H1 (cell line): Measurements from ENCODE around the gene LDLRAD4. TPM values are rescaled to one million over a fixed set of nuclear protein-coding genes. Genes with fewer than 3 reads are reported as not detected.

Experiments
- JUND ChIP-seq: IDR thresholded peaks from 2 replicates; pipeline ENCODE4 v1.6.1; 2011; ENCODE audit warnings: mild to moderate bottlenecking, improper control_type of control experiment, low read length
- NRF1 ChIP-seq: IDR thresholded peaks from 2 replicates; pipeline ENCODE4 v1.6.1; 2011; ENCODE audit warnings: mild to moderate bottlenecking, low read depth, low read length, improper control_type of control experiment
- SUZ12 ChIP-seq: fragments of 200-600 bp; sonication (generic); IDR thresholded peaks from 2 replicates; pipeline ENCODE4 v1.6.1; 2012; ENCODE audit warnings: mild to moderate bottlenecking, inconsistent platforms, low read length, moderate library complexity, mixed read lengths
- polyA plus RNA-seq, 7 experiments: library from polyadenylated mRNA; depleted of rRNA in 3 of 7; stranded (reverse) in 5 of 7; unstranded in 2 of 7; fragments of >200 nt in 5 of 7; fragments of 200-250 nt in 2 of 7; gene quantifications; 1 replicate in 5 of 7; 2 replicates in 1 of 7; 4 replicates in 1 of 7; pipeline versions ENCODE4 v1.2.1 to v1.2.3, GENCODE V29; 2011 to 2013; ENCODE audit warnings: missing spikeins in 2 of 7, mixed read lengths in 2 of 7
- total RNA-seq: library from RNA; stranded (reverse); fragmentation: NEBNext Ultra II Directional; extraction: Animal tissue kit (Norgen Biotek cat#: 25700); gene quantifications from 2 replicates; pipeline ENCODE4 v1.2.1, GENCODE V29; 2021
- TF ChIP-seq, protein P1 (sequence below): IDR thresholded peaks from 2 replicates; pipeline ENCODE4 v1.6.1; 2012; ENCODE audit warnings: inconsistent platforms

The LDLRAD4 gene
- total and polyA plus RNA-seq, 2 of the 8 experiments (the other 6 are each of a cell fraction or from before 2014, with no cell fraction given), result 0.77 to 1.4 TPM

GRCh38 chr18:13235421-13235831, 16.9 kb downstream of the LDLRAD4 start (continued):
- TF ChIP-seq, protein P1, sequence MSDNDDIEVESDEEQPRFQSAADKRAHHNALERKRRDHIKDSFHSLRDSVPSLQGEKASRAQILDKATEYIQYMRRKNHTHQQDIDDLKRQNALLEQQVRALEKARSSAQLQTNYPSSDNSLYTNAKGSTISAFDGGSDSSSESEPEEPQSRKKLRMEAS, result no peak
- TF ChIP-seq NRF1 (no peak), JUND (no peak), SUZ12 (no peak)
- TF ChIP-seq, all 59 proteins: peak for 0
